ENCODE results near the gene PRAC2.
"Not testable (repeated sequence)": the region's sequence is repeated elsewhere in the genome, so short reads cannot be mapped to it uniquely, and the experiment has no call there.

Gene PRAC2

GRCh38 chr17:48722915-48723422 lies at the start of gene PRAC2:
Gene PRAC2 (plus strand): TSS chr17:48723185. CDS start chr17:48724411, 1,226 bp downstream.
- Mint-ChIP-seq H3K36me3 (no peaks in the 10 kb centered on the region), H3K4me3 (peak within 1 kb of the TSS; percentile 38), H3K4me1 (peaks cover 29% of the 10 kb centered on the region), H3K9me3 (no peaks in the 10 kb centered on the region), H3K27me3 (peaks cover 99% of the 10 kb centered on the region), H3K27ac (no peak within 1 kb of the TSS)
- ATAC-seq: no peak

DNA sequence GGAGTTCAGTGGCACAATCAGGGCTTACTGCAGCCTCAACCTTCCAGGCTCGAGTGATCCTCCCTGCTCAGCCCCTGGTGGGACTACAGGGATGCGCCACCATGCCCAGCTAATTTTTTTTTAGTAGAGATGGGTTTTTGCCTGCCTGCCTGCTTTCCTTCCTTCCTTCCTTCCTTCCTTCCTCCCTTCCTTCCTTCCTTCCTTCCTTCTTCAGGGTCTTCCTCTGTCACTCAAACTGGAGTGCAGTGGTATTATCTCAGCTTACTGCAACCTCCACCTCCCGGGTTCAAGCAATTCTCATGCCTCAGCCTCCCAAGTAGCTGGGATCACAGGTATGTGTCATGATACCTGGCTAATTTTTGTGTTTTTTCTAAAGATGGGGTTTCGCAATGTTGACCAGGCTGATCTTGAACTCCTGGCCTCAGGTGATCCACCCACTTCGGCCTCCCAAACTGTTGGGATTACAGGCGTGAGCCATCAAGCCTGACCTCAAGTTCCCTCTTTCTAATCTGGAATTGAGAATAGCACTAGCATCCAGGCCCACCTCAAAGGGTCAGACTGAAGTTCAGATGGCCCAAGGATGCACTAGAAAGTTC lies 45.9 kb upstream of the PRAC2 start:
- no peaks in the 10 kb centered on the region for H3K36me3 Mint-ChIP-seq
- no peak overlapping the region for H3K27ac Mint-ChIP-seq
- no peaks in the 10 kb centered on the region for H3K9me3 Mint-ChIP-seq
- ATAC-seq: no peak
- peaks cover 48% of the 10 kb centered on the region for H3K27me3 Mint-ChIP-seq
- H3K4me3 Mint-ChIP-seq: no peak overlapping the region
- H3K4me1 Mint-ChIP-seq: no peaks in the 10 kb centered on the region

DNA sequence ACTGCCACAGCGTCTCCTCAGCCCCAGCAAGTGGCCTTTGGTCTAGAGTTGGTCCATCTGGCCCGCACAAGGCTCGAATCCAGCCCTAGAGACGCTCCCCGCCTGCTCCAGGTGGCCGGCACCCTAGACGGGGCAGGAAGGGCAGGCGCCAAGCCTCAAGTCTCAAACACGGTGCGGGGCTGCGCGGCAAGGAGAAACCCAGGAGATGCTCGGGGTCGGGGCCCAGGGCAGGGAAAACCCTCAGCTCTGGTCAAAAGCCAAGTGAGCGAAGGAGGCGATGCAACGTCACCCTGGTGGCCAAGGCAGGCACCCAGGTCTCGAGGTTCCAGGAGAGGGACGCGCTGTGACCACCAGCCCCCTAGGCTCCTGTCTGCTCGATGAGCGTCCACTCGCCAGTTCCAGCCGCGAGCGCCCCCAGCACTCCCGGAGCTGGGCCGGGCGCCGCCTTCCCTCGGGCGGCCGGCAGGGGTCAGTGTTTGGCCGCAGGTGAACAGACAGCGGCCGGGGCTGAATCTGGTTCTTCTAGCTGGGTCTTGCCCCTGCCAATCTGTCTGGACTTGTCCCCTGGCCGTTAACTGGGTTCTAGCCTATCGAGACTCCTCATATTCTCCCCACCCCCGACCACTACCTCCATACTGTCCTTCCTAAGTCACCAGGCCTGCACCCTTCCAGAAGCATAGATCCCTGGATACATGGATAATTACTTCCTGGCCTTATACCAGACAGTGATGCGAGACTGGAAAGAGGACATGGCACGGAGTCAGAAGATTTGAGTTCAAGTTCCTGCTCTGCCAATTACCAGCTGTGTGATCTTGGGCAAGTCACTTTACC lies 44.6 kb upstream of the PRAC2 start:
- no peak overlapping the region for H3K27ac Mint-ChIP-seq
- H3K36me3 Mint-ChIP-seq: no peaks in the 10 kb centered on the region
- H3K4me1 Mint-ChIP-seq: no peaks in the 10 kb centered on the region
- ATAC-seq: peak; percentile 82
- H3K4me3 Mint-ChIP-seq: no peak overlapping the region
- no peaks in the 10 kb centered on the region for H3K9me3 Mint-ChIP-seq
- peaks cover 54% of the 10 kb centered on the region for H3K27me3 Mint-ChIP-seq

DNA sequence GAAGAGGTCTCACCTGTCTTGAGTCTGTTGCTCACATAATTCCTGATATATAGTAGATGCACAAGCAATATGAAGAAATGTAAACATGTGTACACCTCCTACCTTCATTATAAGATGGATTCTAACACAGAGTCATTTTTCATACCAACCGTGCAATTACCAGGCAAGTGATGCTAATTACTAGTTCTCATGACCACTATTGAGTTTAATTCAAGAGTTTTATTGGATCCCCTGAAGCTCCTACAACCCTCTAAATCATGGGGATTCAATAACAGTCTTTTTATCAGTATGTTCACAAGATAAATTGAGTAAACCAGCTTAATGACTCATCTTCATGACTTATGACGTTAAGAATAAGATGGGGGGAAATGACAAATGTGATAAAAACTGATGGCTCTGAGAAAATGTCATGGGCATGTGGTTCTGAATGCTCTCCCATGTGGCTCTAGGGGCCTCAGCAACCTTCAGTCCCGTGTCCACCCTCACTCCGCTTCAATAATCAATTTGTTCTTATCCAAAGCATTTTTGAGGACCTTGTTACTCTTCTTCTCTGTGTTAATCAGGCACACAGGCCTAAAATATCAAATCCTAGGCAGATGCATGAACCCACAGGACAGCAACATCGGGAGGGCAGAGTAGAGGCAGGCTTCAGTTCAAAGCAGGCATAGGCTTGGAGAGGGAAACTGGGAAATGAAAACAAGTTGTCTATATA lies 43.4 kb upstream of the PRAC2 start:
- Mint-ChIP-seq H3K36me3 (no peaks in the 10 kb centered on the region), H3K9me3 (no peaks in the 10 kb centered on the region), H3K27me3 (peaks cover 54% of the 10 kb centered on the region), H3K4me1 (no peaks in the 10 kb centered on the region), H3K27ac (no peak overlapping the region), H3K4me3 (no peak overlapping the region)
- ATAC-seq: no peak

DNA sequence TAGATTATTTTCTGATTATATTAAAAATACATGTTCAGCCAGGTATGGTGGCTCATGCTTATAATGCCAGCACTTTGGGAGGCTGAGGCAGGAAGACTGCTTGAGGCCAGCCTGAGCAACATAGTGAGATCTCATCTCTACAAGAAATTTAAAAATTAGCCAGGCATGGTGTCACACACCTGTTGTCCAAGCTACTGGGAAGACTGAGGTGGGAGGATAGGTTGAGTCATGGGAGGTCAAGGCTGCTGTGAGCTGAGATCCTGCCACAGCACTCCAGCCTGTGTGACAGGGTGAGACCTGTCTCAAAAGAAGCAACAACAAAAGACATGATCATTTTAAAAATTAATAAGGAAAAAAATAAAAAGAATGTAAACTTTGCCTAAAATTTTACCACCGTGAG lies 41.4 kb upstream of the PRAC2 start:
- Mint-ChIP-seq H3K27ac (no peak overlapping the region), H3K4me1 (no peaks in the 10 kb centered on the region), H3K4me3 (no peak overlapping the region), H3K27me3 (peaks cover 54% of the 10 kb centered on the region), H3K36me3 (no peaks in the 10 kb centered on the region), H3K9me3 (no peaks in the 10 kb centered on the region)
- no peak for ATAC-seq

DNA sequence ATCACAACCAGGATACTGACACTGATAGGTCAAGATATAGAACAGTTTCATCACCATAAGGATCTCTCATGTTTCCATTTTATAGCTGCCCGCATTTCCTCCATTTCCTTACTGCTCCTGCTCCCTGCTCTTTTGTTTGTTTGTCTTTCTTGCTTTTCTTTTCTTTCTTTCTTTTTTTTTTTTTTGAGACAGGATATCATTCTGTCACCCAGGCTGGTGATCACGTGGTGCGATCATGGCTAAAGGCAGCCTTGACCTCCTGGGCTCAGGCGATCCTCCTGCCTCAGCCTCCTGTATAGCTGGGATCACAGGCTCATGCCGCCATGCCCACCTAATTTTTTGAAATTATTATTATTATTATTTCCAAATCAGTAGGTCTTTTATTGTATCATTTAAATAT lies 32.3 kb upstream of the PRAC2 start:
- peaks cover 6% of the 10 kb centered on the region for H3K9me3 Mint-ChIP-seq
- H3K4me3 Mint-ChIP-seq: no peak overlapping the region
- no peaks in the 10 kb centered on the region for H3K36me3 Mint-ChIP-seq
- H3K27me3 Mint-ChIP-seq: peaks cover 34% of the 10 kb centered on the region
- no peaks in the 10 kb centered on the region for H3K4me1 Mint-ChIP-seq
- ATAC-seq: no peak
- H3K27ac Mint-ChIP-seq: no peak overlapping the region

DNA sequence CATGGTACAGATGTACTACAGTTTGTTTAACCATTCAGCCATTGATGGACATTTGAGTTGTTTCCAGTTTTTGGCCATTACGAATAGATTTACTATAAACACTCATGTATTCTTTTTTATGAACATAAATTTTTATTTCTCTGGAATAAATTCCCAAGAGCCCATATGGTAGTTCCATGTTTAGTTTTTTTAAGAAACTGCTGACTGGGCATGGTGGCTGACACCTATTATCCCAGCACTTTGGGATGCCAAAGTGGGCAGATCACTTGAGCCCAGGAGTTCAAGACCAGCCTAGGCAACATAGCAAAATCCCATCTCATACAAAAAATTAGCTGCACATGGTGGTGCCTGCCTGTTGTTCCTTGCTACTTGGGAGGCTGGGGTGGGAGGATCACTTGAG lies 30.9 kb upstream of the PRAC2 start:
- H3K4me1 Mint-ChIP-seq: no peaks in the 10 kb centered on the region
- ATAC-seq: no peak
- peaks cover 48% of the 10 kb centered on the region for H3K27me3 Mint-ChIP-seq

DNA sequence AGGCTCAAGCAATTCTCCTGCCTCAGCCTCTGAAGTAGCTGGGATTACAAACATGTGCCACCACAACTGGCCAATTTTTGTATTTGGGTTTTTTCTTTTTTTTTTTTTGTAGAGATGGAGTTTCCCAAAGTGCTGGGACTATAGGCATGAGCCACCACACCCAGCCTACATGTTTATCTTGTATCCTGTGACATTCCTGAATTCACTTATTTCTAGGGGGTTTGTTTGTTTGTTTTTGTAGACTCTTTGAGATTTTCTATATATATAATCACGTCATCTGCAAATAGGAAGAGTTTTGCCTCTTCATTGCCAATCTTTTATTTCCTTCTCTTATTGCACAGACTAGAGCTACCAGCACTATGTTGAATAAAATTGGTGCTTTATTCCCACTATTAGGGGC lies 29.8 kb upstream of the PRAC2 start:
- Mint-ChIP-seq H3K27ac (no peak overlapping the region), H3K9me3 (peaks cover 6% of the 10 kb centered on the region), H3K27me3 (peaks cover 59% of the 10 kb centered on the region), H3K4me1 (no peaks in the 10 kb centered on the region), H3K4me3 (no peak overlapping the region), H3K36me3 (no peaks in the 10 kb centered on the region)
- ATAC-seq: no peak

More for the DNA sequence above, 30.9 kb upstream of the PRAC2 start:
- Mint-ChIP-seq H3K36me3 (no peaks in the 10 kb centered on the region), H3K9me3 (peaks cover 6% of the 10 kb centered on the region), H3K27ac (no peak overlapping the region), H3K4me3 (no peak overlapping the region)

- H3K27ac Mint-ChIP-seq: no peak overlapping the region
- ATAC-seq: no peak
- no peak overlapping the region for H3K4me3 Mint-ChIP-seq
- no peaks in the 10 kb centered on the region for H3K4me1 Mint-ChIP-seq
- peaks cover 93% of the 10 kb centered on the region for H3K27me3 Mint-ChIP-seq
- H3K36me3 Mint-ChIP-seq: no peaks in the 10 kb centered on the region
- no peaks in the 10 kb centered on the region for H3K9me3 Mint-ChIP-seq
These were observed 21.0 kb upstream of the PRAC2 start for GRCh38 chr17:48701864-48702532.

- Mint-ChIP-seq H3K9me3 (no peaks in the 10 kb centered on the region), H3K36me3 (no peaks in the 10 kb centered on the region), H3K4me1 (no peaks in the 10 kb centered on the region), H3K27me3 (peaks cover 93% of the 10 kb centered on the region), H3K4me3 (no peak overlapping the region), H3K27ac (no peak overlapping the region)
- no peak for ATAC-seq
These were observed 18.4 kb upstream of the PRAC2 start for GRCh38 chr17:48704361-48705248.

DNA sequence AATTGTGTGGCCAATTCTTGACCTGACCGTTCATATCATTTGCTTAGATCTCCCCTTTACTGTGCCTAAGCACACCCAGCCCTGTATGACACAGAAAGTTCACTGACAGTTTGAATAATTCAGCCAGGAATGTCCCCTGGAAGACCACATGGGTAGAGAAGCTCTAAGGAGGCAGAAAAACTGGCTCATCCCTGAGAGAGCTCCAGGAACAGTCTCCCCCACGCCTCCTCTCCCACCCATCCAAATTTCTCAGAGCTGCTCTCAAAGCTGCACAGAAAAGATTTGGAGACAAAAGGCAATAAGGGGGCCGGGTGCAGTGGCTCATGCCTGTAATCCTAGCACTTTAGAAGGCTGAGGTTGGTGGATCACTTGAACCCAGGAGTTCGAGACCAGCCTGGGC lies 11.9 kb upstream of the PRAC2 start:
- Mint-ChIP-seq H3K4me3 (no peak overlapping the region), H3K4me1 (no peaks in the 10 kb centered on the region), H3K27ac (no peak overlapping the region), H3K36me3 (no peaks in the 10 kb centered on the region), H3K27me3 (peaks cover 83% of the 10 kb centered on the region), H3K9me3 (no peaks in the 10 kb centered on the region)
- no peak for ATAC-seq

- Mint-ChIP-seq H3K9me3 (no peaks in the 10 kb centered on the region), H3K4me1 (no peaks in the 10 kb centered on the region), H3K27ac (no peak overlapping the region), H3K4me3 (no peak overlapping the region), H3K27me3 (peaks cover 80% of the 10 kb centered on the region), H3K36me3 (no peaks in the 10 kb centered on the region)
- no peak for ATAC-seq
These were observed 7.2 kb upstream of the PRAC2 start for GRCh38 chr17:48715496-48716399.

DNA sequence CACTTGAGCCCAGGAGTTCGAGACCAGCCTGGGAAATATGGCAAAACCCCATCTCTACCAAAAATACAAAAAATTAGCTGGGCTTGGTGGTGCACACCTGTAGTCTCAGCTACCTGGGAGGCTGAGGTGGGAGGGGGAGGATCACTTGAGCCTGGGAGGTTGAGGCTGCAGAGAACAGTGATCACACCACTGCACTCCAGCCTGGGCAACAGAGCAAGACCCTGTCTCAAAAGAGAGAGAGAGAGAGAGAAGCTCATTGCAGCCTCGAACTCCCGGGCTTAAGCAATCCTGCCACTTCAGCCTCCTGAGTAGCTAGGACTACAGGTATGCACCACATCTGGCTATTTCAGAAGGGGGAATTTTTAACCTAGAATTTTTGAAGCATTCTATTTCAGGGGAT lies 6.4 kb upstream of the PRAC2 start:
- H3K27me3 Mint-ChIP-seq: peaks cover 79% of the 10 kb centered on the region
- not testable (repeated sequence) for H3K4me1 Mint-ChIP-seq, ATAC-seq, H3K27ac Mint-ChIP-seq, H3K4me3 Mint-ChIP-seq, H3K9me3 Mint-ChIP-seq, H3K36me3 Mint-ChIP-seq

All from stimulated activated memory B cell treated with anti-CD40 and anti-IgM and Interleukin-4, amounts not matched to agents 10 μg/mL and 1 μg/mL and 100 μg/mL, for 72 hours (primary cell).